AG10803 (cell line): ENCODE measurements around the gene SORBS2.

ENCODE experiments used
- DNase-seq: peaks from one replicate; pipeline ENCODE4 v3.0.0; 2010; ENCODE audit warnings: low read depth
- H3K4me3 ChIP-seq: 2 replicates; pipeline ENCODE4 v1.5.1; 2011; ENCODE audit warnings: mild to moderate bottlenecking, low read length, control low read depth
- TF ChIP-seq, protein P1 (sequence below): conservative IDR thresholded peaks from 2 replicates; pipeline ENCODE4 v1.5.1; 2011; ENCODE audit warnings: mild to moderate bottlenecking, low read length, control low read depth, inconsistent platforms

Gene SORBS2

GRCh38 chr4:185781555-185782215 is 30.3 kb downstream of the SORBS2 start:
- no peak overlapping the region for H3K4me3 ChIP-seq
- TF ChIP-seq, protein P1, sequence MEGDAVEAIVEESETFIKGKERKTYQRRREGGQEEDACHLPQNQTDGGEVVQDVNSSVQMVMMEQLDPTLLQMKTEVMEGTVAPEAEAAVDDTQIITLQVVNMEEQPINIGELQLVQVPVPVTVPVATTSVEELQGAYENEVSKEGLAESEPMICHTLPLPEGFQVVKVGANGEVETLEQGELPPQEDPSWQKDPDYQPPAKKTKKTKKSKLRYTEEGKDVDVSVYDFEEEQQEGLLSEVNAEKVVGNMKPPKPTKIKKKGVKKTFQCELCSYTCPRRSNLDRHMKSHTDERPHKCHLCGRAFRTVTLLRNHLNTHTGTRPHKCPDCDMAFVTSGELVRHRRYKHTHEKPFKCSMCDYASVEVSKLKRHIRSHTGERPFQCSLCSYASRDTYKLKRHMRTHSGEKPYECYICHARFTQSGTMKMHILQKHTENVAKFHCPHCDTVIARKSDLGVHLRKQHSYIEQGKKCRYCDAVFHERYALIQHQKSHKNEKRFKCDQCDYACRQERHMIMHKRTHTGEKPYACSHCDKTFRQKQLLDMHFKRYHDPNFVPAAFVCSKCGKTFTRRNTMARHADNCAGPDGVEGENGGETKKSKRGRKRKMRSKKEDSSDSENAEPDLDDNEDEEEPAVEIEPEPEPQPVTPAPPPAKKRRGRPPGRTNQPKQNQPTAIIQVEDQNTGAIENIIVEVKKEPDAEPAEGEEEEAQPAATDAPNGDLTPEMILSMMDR: no peak

GRCh38 chr4:185780472-185780871 is 31.5 kb downstream of the SORBS2 start:
- no peak for DNase-seq
- H3K4me3 ChIP-seq: no peak overlapping the region
- TF ChIP-seq, protein P1: no peak

More at GRCh38 chr4:185781555-185782215, 30.3 kb downstream of the SORBS2 start:
- DNase-seq: no peak

GRCh38 chr4:185779517-185779916 is 32.5 kb downstream of the SORBS2 start:
- TF ChIP-seq, protein P1: no peak
- peak; percentile 27 for DNase-seq

GRCh38 chr4:185778307-185778706 is 33.7 kb downstream of the SORBS2 start:
- TF ChIP-seq, protein P1: no peak
- DNase-seq: no peak
- no peak overlapping the region for H3K4me3 ChIP-seq

More at GRCh38 chr4:185779517-185779916, 32.5 kb downstream of the SORBS2 start:
- no peak overlapping the region for H3K4me3 ChIP-seq

GRCh38 chr4:185775792-185776555 is 36.0 kb downstream of the SORBS2 start:
- TF ChIP-seq, protein P1: no peak
- H3K4me3 ChIP-seq: no peak overlapping the region
- peak; percentile 14 for DNase-seq

DNA sequence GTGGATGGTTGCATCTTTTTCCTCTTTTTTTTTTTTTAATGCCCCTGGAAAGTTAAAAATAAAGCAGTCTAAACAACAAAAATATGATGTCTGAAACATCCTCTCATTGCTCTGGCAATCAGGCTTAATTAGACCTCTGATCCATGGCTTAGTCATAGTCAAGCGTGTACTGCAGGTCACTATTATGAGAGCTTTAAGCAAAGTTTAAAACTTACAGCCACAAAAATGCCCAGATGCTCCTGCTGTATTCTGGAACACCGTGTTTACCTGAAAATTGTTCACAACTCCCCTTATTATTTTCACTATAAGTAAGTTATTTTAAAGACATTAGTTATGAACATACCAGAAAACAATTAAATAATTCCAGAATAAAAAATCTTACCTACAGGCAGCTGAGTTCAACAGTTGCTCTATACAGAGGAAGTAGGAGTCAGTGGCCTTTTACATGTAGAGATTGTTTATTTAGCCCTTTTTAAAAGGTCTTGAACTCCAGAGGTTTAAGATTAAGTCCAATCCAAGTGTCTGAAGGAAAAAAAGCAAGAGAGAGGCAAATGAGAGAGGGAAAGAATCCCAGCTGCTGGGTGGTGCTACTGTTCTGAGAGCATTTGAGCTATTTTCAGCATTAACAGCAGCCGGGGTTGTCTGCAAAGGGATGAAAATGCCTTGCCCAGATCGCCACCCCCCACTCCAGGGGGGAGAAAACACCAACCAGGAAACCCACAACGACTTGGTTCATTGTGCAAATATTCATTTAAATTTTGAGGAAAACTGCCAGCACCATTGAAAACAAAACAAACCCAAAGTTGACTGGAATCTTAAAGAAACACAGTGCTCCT is 36.9 kb downstream of the SORBS2 start:
- TF ChIP-seq, protein P1: peak; percentile 38; the same call in 1 of the 2 replicates
- DNase-seq: peak; percentile 93
- peak overlapping the region; percentile 18 for H3K4me3 ChIP-seq
